Choroid plexus epithelial cell (primary cell): ENCODE measurements around the gene AMTN.
"Not testable (repeated sequence)": the region's sequence is repeated elsewhere in the genome, so short reads cannot be mapped to it uniquely, and the experiment has no call there.

Experiments used
- DNase-seq: peaks from one replicate; pipeline ENCODE4 v3.0.0-alpha.2; 2010; ENCODE audit warnings: low read depth
- H3K4me3 ChIP-seq: 2 replicates; pipeline ENCODE4 v1.5.1; 2011; ENCODE audit warnings: low read depth, mild to moderate bottlenecking, control low read depth, low read length, moderate library complexity
- TF ChIP-seq, protein P1 (sequence below): conservative IDR thresholded peaks from 2 replicates; pipeline ENCODE4 v1.5.1; 2011; ENCODE audit warnings: low read depth, mild to moderate bottlenecking, control low read depth, inconsistent platforms, low read length, moderate library complexity

The AMTN gene, protein sequence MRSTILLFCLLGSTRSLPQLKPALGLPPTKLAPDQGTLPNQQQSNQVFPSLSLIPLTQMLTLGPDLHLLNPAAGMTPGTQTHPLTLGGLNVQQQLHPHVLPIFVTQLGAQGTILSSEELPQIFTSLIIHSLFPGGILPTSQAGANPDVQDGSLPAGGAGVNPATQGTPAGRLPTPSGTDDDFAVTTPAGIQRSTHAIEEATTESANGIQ

DNA sequence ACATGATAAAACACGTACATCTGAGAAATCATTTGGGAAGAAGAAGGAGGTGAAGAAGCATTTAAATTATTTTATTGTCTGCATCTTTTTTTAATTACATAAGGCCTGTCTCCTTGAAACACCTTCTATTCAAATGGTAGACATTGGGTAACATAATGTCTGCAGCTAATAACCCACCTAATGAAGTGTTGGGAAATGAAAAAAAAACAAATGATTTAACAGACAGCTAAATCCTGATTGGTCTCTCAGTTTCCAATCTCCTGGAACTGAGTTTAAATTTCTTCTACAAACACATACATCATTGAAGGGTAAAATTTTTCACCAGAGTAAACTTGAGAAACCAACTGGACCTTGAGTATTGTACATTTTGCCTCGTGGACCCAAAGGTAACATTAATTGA lies at the start of gene AMTN:
AMTN (plus strand) TSS at position 301 of the 400 bp plus-strand sequence. CDS start 209 bp downstream, outside the sequence.
- DNase-seq = no peak
- TF ChIP-seq, protein P1, sequence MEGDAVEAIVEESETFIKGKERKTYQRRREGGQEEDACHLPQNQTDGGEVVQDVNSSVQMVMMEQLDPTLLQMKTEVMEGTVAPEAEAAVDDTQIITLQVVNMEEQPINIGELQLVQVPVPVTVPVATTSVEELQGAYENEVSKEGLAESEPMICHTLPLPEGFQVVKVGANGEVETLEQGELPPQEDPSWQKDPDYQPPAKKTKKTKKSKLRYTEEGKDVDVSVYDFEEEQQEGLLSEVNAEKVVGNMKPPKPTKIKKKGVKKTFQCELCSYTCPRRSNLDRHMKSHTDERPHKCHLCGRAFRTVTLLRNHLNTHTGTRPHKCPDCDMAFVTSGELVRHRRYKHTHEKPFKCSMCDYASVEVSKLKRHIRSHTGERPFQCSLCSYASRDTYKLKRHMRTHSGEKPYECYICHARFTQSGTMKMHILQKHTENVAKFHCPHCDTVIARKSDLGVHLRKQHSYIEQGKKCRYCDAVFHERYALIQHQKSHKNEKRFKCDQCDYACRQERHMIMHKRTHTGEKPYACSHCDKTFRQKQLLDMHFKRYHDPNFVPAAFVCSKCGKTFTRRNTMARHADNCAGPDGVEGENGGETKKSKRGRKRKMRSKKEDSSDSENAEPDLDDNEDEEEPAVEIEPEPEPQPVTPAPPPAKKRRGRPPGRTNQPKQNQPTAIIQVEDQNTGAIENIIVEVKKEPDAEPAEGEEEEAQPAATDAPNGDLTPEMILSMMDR = no peak
- H3K4me3 ChIP-seq = no peak within 1 kb of the TSS

DNA sequence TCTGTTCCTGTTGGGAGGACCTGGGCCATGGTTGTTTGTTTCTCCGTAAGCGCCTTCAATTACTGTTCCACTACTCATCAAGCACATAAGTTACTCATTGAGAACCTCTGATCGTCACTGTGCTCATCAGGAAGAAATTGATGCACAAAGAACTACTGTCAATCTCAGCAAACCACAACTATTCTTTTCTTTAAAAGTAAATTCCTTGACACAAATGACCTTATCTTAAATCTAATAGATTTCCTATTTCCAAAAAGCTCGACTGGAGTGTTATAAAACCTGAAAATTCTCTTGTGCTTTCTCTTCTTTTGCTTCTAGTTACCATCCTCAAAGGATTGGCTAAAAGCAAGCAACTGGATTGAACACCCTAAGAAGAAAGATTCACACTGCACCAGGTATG lies 46.5 kb upstream of the AMTN start, which contains the start of gene MUC7:
MUC7 (plus strand) TSS at position 301 of the 400 bp plus-strand sequence. CDS start 1,825 bp downstream, outside the sequence.
- no peak within 1 kb of the TSS for H3K4me3 ChIP-seq
- DNase-seq = no peak
- TF ChIP-seq, protein P1 = no peak

DNA sequence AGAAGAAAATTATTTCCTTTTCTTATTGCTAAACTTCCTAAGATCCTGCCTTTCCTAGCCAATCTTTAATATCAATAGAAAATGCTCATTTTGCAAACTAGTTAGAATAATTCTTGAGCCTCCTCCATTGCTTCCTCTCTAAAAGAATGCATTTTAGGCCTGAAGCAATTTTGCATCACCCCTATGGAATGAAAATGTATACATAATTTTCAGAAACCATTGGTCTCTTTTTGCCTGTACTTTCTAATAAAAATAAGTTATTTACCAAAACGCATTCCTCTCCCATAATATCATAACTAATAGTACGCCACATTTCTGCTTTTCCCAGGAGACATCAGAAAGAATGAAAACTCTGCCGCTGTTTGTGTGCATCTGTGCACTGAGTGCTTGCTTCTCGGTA lies 44.7 kb upstream of the AMTN start:
- DNase-seq = no peak
- TF ChIP-seq, protein P1 = no peak
- H3K4me3 ChIP-seq = no peak overlapping the region

DNA sequence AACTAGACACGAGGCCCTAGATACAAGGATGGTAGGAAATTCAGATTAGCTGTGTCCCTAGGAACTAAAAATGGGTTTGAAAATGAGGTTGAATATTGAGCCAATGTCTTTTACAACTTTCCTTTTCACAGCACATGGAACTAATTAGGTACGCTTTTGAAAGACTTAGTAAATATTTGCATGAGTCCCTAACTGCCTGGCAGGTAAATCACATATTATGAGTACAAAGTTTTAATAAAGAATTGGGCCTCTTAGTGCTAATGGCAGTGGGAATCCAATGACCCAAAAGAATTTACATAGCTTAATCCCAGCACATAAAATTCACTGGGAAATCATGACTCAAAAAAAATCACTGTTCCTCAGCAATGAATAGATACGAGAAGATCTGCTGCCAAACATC lies 29.6 kb upstream of the AMTN start:
- no peak for DNase-seq
- no peak overlapping the region for H3K4me3 ChIP-seq
- TF ChIP-seq, protein P1 = no peak

DNA sequence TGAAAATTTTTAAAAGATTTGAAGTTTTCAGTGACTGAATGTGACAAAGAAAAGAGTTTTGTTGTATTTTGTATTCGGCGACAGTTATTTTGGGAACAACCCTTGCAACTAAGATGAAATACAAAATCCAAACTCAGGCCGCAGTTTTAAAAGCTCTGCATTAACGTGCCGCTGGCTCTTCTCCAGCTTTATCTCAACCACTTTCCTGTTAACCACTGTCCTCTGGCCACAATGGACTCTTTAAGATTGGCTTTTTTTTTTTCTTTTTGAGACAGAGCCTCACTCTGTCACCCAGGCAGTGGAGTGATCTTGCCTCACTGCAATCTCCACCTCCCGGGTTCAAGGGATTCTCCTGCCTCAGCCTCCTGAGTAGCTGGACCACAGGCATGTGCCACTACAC lies 22.1 kb upstream of the AMTN start:
- no peak for DNase-seq
- no peak overlapping the region for H3K4me3 ChIP-seq
- TF ChIP-seq, protein P1 = no peak

DNA sequence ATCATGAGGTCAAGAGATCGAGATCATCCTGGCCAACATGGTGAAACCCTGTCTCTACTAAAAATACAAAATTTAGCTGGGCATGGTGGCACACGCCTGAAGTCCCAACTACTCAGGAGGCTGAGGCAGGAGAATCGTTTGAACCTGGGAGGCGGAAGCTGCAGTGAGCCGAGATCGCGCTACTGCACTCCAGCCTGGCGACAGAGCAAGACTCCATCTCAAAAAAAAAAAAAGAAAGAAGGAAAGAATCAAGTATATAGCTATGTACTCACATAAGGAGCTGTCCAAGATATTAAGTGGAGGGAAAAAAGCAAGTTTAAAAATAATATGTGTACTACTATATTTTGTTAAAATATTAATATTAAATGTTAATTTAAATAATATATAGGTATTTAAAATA lies 16.5 kb upstream of the AMTN start:
- H3K4me3 ChIP-seq = not testable (repeated sequence)
- DNase-seq = peak; percentile 13

DNA sequence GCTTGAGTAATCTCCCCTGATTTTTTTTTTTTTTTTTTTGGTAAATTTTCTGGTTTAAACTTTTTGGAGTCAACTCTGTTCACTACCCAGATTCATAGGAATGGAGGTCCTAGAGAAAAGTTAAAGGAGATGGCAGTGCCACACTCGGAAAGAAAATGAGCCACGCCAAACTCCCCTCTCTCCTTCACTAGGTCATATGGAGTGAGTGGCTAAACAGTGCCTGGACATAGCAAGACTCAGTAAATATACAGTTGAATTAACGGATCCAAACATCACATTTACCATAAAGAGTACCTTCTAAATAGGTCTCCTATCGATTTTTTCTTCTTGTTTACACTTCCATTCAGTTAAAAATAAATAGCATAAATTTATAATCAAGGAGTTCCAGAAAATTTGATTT lies 13.6 kb upstream of the AMTN start:
- H3K4me3 ChIP-seq = no peak overlapping the region
- TF ChIP-seq, protein P1 = no peak
- DNase-seq = no peak
